GM23338 (cell line): Measurements from ENCODE around the gene PIP5K1A.

Experiments
- CTCF ChIP-seq, 2 experiments: fragments of 200-600 bp in 1 of 2; sonication (generic) in 1 of 2; conservative IDR thresholded peaks; 2 replicates each; pipeline versions ENCODE4 v1.5.1 to v1.6.1; 2016 to 2017; ENCODE audit warnings: antibody characterized with exemption in 2 of 2, low read depth in 2 of 2, mild to moderate bottlenecking in 2 of 2, moderate library complexity in 1 of 2
- EZH2 ChIP-seq: fragments of 200-600 bp; sonication (generic); IDR thresholded peaks from one replicate; pipeline ENCODE4 v1.8.0; 2017; ENCODE audit warnings: antibody characterized with exemption, mild to moderate bottlenecking, low read depth; ENCODE audit not compliant: unreplicated experiment
- EZH2phosphoT487 ChIP-seq: fragments of 200-600 bp; sonication (generic); IDR thresholded peaks from one replicate; pipeline ENCODE4 v1.8.1; 2018; ENCODE audit warnings: antibody characterized with exemption; ENCODE audit not compliant: unreplicated experiment
- JUNB ChIP-seq: IDR thresholded peaks from one replicate; pipeline ENCODE4 v1.6.1; 2016; ENCODE audit warnings: antibody characterized with exemption; ENCODE audit not compliant: unreplicated experiment
- POLR2AphosphoS5 ChIP-seq: IDR thresholded peaks from 2 replicates; pipeline ENCODE4 v1.6.1; 2016; ENCODE audit warnings: antibody characterized with exemption, low read depth
- ZNF331 ChIP-seq: fragments of 250-450 bp; sonication (Bioruptor Pico); IDR thresholded peaks from 2 replicates; pipeline ENCODE4 v1.5.0; 2020; ENCODE audit warnings: low read depth, mild to moderate bottlenecking, moderate library complexity
- TF ChIP-seq, protein P1 (sequence below): IDR thresholded peaks from one replicate; pipeline ENCODE4 v1.6.1; 2018; ENCODE audit warnings: antibody characterized with exemption; ENCODE audit not compliant: unreplicated experiment

DNA sequence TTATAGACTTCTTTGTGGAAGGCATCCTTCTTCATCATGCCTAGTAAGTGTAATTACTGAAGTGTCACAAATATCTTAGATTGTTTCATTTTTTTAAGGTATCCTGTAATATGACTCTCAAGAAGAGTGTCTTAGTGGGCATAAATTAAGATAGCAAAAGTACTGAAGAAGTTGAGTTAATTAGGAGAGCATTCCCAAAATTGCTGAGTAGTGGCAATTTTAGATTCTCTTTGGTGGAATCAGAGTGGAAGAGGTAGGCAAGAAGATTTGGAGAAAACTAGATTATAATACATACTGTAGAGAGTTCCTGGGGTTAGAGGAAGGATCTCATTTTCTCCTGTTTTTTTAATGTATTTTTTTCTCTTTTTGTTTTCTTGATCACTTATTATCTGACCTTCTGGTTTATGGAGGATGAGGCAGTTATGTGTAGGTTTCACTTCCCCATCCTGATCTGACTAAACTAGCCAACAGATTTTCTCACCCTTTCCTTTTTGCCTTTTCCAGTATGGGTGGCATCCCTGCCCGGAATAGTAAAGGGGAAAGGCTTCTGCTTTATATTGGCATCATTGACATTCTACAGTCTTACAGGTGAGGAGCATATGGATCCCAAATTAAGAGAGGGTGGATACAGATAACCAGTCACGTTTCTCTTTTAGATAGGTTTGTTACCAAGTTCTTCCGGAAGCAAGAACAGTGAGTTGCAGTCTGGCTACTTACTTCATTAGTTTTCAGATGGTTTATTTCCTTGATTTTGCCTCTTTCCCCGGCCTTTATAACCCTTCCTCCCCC, 39.5 kb downstream of the PIP5K1A start:
- no peak for TF ChIP-seq CTCF (conservative IDR thresholded peaks at IDR 0.05; ENCODE audit: low read depth in 2 of 2)
- no peak for TF ChIP-seq JUNB
- no peak for TF ChIP-seq POLR2AphosphoS5
- no peak for TF ChIP-seq EZH2phosphoT487
- no peak for TF ChIP-seq ZNF331 (CRISPR knock-in tag)
- TF ChIP-seq, protein P1, sequence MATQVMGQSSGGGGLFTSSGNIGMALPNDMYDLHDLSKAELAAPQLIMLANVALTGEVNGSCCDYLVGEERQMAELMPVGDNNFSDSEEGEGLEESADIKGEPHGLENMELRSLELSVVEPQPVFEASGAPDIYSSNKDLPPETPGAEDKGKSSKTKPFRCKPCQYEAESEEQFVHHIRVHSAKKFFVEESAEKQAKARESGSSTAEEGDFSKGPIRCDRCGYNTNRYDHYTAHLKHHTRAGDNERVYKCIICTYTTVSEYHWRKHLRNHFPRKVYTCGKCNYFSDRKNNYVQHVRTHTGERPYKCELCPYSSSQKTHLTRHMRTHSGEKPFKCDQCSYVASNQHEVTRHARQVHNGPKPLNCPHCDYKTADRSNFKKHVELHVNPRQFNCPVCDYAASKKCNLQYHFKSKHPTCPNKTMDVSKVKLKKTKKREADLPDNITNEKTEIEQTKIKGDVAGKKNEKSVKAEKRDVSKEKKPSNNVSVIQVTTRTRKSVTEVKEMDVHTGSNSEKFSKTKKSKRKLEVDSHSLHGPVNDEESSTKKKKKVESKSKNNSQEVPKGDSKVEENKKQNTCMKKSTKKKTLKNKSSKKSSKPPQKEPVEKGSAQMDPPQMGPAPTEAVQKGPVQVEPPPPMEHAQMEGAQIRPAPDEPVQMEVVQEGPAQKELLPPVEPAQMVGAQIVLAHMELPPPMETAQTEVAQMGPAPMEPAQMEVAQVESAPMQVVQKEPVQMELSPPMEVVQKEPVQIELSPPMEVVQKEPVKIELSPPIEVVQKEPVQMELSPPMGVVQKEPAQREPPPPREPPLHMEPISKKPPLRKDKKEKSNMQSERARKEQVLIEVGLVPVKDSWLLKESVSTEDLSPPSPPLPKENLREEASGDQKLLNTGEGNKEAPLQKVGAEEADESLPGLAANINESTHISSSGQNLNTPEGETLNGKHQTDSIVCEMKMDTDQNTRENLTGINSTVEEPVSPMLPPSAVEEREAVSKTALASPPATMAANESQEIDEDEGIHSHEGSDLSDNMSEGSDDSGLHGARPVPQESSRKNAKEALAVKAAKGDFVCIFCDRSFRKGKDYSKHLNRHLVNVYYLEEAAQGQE: no peak
- TF ChIP-seq EZH2: no peak
